Ectodermal cell (in vitro differentiated cells): ENCODE data around the gene HDLBP.

Source experiments
- H3K27ac ChIP-seq: 2 replicates; pipeline ENCODE4 v1.7.0; 2013; ENCODE audit warnings: mild to moderate bottlenecking, low read depth, low read length; ENCODE audit not compliant: insufficient read depth, poor library complexity, severe bottlenecking
- H3K27me3 ChIP-seq: 2 replicates; pipeline ENCODE4 v1.7.0; 2013; ENCODE audit warnings: mild to moderate bottlenecking, low read length; ENCODE audit not compliant: insufficient read depth, control insufficient read depth, poor library complexity, severe bottlenecking
- H3K36me3 ChIP-seq: one replicate; pipeline ENCODE4 v1.7.0; 2013; ENCODE audit warnings: low read length; ENCODE audit not compliant: control insufficient read depth, insufficient read depth
- H3K4me1 ChIP-seq: one replicate; pipeline ENCODE4 v1.7.0; 2013; ENCODE audit warnings: low read length; ENCODE audit not compliant: control insufficient read depth, insufficient read depth
- H3K4me3 ChIP-seq: 2 replicates; pipeline ENCODE4 v1.7.0; 2013; ENCODE audit warnings: low read depth, low read length, control low read depth; ENCODE audit not compliant: insufficient read depth
- H3K9me3 ChIP-seq: 2 replicates; pipeline ENCODE4 v1.7.0; 2013; ENCODE audit warnings: mild to moderate bottlenecking, low read length, moderate library complexity; ENCODE audit not compliant: control insufficient read depth
- WGBS, 2 experiments: methylation state at CpG; one replicate each; pipeline ENCODE4 v1.1.7; 2013; ENCODE audit warnings: missing lambda C conversion rate in 2 of 2; 5-methylcytosine and 5-hydroxymethylcytosine counted together

Gene HDLBP

GRCh38 chr2:241269707-241270520 is 45.6 kb downstream of the HDLBP start:
- peaks cover 6% of the 10 kb centered on the region for H3K36me3 ChIP-seq
- no peaks in the 10 kb centered on the region for H3K9me3 ChIP-seq
- H3K4me3 ChIP-seq = no peak overlapping the region
- no peaks in the 10 kb centered on the region for H3K4me1 ChIP-seq
- WGBS, 2 experiments = 95% methylated on average over 15 of the region's 15 CpGs
- H3K27ac ChIP-seq = no peak overlapping the region
- H3K27me3 ChIP-seq = no peaks in the 10 kb centered on the region

- no peaks in the 10 kb centered on the region for H3K9me3 ChIP-seq
- no peak overlapping the region for H3K27ac ChIP-seq
- no peak overlapping the region for H3K4me3 ChIP-seq
- H3K4me1 ChIP-seq = no peaks in the 10 kb centered on the region
- 95 to 96% methylated on average over 14 of the region's 14 CpGs for WGBS, 2 experiments
- no peaks in the 10 kb centered on the region for H3K27me3 ChIP-seq
- peaks cover 6% of the 10 kb centered on the region for H3K36me3 ChIP-seq
Observed at GRCh38 chr2:241268716-241269445, 46.6 kb downstream of the HDLBP start.

- WGBS, 2 experiments = 94 to 95% methylated on average over 7 of the region's 7 CpGs
- H3K36me3 ChIP-seq = peaks cover 6% of the 10 kb centered on the region
Observed at GRCh38 chr2:241268306-241268705, 47.2 kb downstream of the HDLBP start.

GRCh38 chr2:241267249-241268067 is 48.0 kb downstream of the HDLBP start:
- Histone ChIP-seq H3K4me3 (no peak overlapping the region), H3K27ac (no peak overlapping the region), H3K4me1 (no peaks in the 10 kb centered on the region), H3K36me3 (peaks cover 13% of the 10 kb centered on the region), H3K9me3 (no peaks in the 10 kb centered on the region), H3K27me3 (no peaks in the 10 kb centered on the region)
- 85 to 87% methylated on average over 12 of the region's 12 CpGs for WGBS, 2 experiments

More at GRCh38 chr2:241268306-241268705, 47.2 kb downstream of the HDLBP start:
- Histone ChIP-seq H3K27ac (no peak overlapping the region), H3K4me1 (no peaks in the 10 kb centered on the region), H3K9me3 (no peaks in the 10 kb centered on the region), H3K27me3 (no peaks in the 10 kb centered on the region), H3K4me3 (no peak overlapping the region)

GRCh38 chr2:241265506-241265905 is 50.0 kb downstream of the HDLBP start:
- H3K27ac ChIP-seq = no peak overlapping the region
- H3K4me3 ChIP-seq = no peak overlapping the region
- H3K36me3 ChIP-seq = peaks cover 31% of the 10 kb centered on the region
- H3K4me1 ChIP-seq = no peaks in the 10 kb centered on the region
- H3K27me3 ChIP-seq = no peaks in the 10 kb centered on the region
- 83 to 86% methylated on average over 5 of the region's 5 CpGs for WGBS, 2 experiments
- no peaks in the 10 kb centered on the region for H3K9me3 ChIP-seq

GRCh38 chr2:241263061-241263460 is 52.4 kb downstream of the HDLBP start:
- no peak overlapping the region for H3K27ac ChIP-seq
- 95 to 96% methylated on average over 7 of the region's 7 CpGs for WGBS, 2 experiments
- H3K36me3 ChIP-seq = peaks cover 32% of the 10 kb centered on the region
- no peaks in the 10 kb centered on the region for H3K27me3 ChIP-seq
- H3K9me3 ChIP-seq = no peaks in the 10 kb centered on the region
- no peaks in the 10 kb centered on the region for H3K4me1 ChIP-seq
- no peak overlapping the region for H3K4me3 ChIP-seq

- no peak overlapping the region for H3K4me3 ChIP-seq
- no peak overlapping the region for H3K27ac ChIP-seq
- peaks cover 36% of the 10 kb centered on the region for H3K36me3 ChIP-seq
- no peaks in the 10 kb centered on the region for H3K27me3 ChIP-seq
- H3K9me3 ChIP-seq = no peaks in the 10 kb centered on the region
- no peaks in the 10 kb centered on the region for H3K4me1 ChIP-seq
- 92 to 95% methylated on average over 4 of the region's 4 CpGs for WGBS, 2 experiments
Observed at GRCh38 chr2:241261628-241262027, 53.8 kb downstream of the HDLBP start.

GRCh38 chr2:241260911-241261310 is 54.6 kb downstream of the HDLBP start:
- Histone ChIP-seq H3K27me3 (no peaks in the 10 kb centered on the region), H3K27ac (no peak overlapping the region), H3K9me3 (no peaks in the 10 kb centered on the region), H3K36me3 (peaks cover 39% of the 10 kb centered on the region), H3K4me1 (no peaks in the 10 kb centered on the region), H3K4me3 (no peak overlapping the region)
- 94% methylated on average over 3 of the region's 3 CpGs for whole genome bisulfite sequencing, 2 experiments

GRCh38 chr2:241258505-241259280 is 56.8 kb downstream of the HDLBP start:
- H3K36me3 ChIP-seq = peaks cover 54% of the 10 kb centered on the region
- H3K4me1 ChIP-seq = no peaks in the 10 kb centered on the region
- no peak overlapping the region for H3K4me3 ChIP-seq
- no peak overlapping the region for H3K27ac ChIP-seq
- H3K9me3 ChIP-seq = no peaks in the 10 kb centered on the region
- H3K27me3 ChIP-seq = no peaks in the 10 kb centered on the region
- 93 to 97% methylated on average over 8 of the region's 8 CpGs for whole genome bisulfite sequencing, 2 experiments
